Measurements from ENCODE around the gene SUCO. TPM values are rescaled to one million over a fixed set of nuclear protein-coding genes. Genes with fewer than 3 reads are reported as not detected.

Gene SUCO
- total RNA-seq, 1 experiment from 2014 or later: 22.6 TPM

DNA sequence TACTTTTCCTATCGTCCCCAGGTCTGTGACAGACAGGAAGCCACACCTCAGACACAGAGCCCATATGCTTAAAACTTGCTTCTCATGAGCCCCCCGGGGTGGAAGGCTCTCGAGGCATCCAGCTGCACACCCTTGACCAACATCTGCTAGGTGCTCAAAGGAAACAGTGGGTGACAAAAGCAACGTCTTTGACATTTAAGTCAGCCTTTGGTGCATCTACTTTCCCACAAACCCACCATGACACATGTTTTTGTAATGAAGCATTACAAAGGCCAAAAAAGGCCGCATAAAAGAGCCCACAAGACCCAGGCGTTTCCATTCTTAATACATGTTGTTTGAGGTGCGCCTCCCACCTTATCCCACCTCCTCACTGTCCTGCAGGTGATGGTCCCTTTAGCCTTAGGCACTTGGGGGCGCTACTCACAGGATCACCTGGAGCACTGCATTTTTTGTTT lies 114.2 kb downstream of the SUCO start:
- BruUV-seq (replicated peaks): no TSS peak
- Histone ChIP-seq H3K27ac (ENCODE audit: low read depth, low read length) (no peak overlapping the region), H2AFZ (ENCODE audit: low read depth, low read length, poor library complexity, severe bottlenecking) (no peak overlapping the region), H3K9me2 (ENCODE audit: insufficient read depth) (no peaks in the 10 kb centered on the region), H3K4me2 (ENCODE audit: low read length) (no peak overlapping the region), H3K79me2 (ENCODE audit: insufficient read depth, low read length) (no peaks in the 10 kb centered on the region), H3K4me3 (replicated peaks in 1 of 2; ENCODE audit: low read depth in 1 of 2, low read length in 2 of 2) (no peak overlapping the region), H3K36me3 (ENCODE audit: control insufficient read depth in 1 of 2, insufficient read depth in 2 of 2, low read length in 2 of 2) (no peaks in the 10 kb centered on the region), H3K27me3 (ENCODE audit: insufficient read depth, low read length) (no peaks in the 10 kb centered on the region), H3K9me3 (ENCODE audit: control insufficient read depth in 1 of 2, insufficient read depth in 1 of 2, low read depth in 1 of 2, low read length in 2 of 2) (no peaks in the 10 kb centered on the region), H4K20me1 (ENCODE audit: insufficient read depth) (no peaks in the 10 kb centered on the region), H3K9ac (ENCODE audit: low read length) (no peak overlapping the region), H3K4me1 (ENCODE audit: control insufficient read depth in 1 of 2, insufficient read depth in 2 of 2, low read length in 2 of 2) (peaks cover 9 to 16% of the 10 kb centered on the region in 2 experiments)
- DNase-seq (ENCODE audit: low read depth, low spot score) (no peak), ATAC-seq (no peak)
- RAD21 ChIA-PET (ENCODE audit: low non-redundant PET in 1 of 2, low total read pairs in 2 of 2, uncharacterized antibody in 2 of 2, unreplicated experiment in 2 of 2): no interaction called here
- TF ChIP-seq, protein P1, sequence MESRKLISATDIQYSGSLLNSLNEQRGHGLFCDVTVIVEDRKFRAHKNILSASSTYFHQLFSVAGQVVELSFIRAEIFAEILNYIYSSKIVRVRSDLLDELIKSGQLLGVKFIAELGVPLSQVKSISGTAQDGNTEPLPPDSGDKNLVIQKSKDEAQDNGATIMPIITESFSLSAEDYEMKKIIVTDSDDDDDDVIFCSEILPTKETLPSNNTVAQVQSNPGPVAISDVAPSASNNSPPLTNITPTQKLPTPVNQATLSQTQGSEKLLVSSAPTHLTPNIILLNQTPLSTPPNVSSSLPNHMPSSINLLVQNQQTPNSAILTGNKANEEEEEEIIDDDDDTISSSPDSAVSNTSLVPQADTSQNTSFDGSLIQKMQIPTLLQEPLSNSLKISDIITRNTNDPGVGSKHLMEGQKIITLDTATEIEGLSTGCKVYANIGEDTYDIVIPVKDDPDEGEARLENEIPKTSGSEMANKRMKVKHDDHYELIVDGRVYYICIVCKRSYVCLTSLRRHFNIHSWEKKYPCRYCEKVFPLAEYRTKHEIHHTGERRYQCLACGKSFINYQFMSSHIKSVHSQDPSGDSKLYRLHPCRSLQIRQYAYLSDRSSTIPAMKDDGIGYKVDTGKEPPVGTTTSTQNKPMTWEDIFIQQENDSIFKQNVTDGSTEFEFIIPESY (IDR thresholded peaks at IDR 0.05; ENCODE audit: extremely low read depth, insufficient replicate concordance, low read length): no peak
- no peak for TF ChIP-seq JUND (IDR thresholded peaks at IDR 0.05)
- no peak for TF ChIP-seq CEBPB (IDR thresholded peaks at IDR 0.05; ENCODE audit: low read depth)
- no peak for TF ChIP-seq ZNF274 (IDR thresholded peaks at IDR 0.05; ENCODE audit: low read depth, low read length)
- TF ChIP-seq SP1 (IDR thresholded peaks at IDR 0.05; ENCODE audit: low read depth): no peak
- POLR2A ChIA-PET: no interaction called here
- intact Hi-C loops (cut with micrococcal nuclease): no loop called here
- CTCF ChIA-PET: no interaction called here

DNA sequence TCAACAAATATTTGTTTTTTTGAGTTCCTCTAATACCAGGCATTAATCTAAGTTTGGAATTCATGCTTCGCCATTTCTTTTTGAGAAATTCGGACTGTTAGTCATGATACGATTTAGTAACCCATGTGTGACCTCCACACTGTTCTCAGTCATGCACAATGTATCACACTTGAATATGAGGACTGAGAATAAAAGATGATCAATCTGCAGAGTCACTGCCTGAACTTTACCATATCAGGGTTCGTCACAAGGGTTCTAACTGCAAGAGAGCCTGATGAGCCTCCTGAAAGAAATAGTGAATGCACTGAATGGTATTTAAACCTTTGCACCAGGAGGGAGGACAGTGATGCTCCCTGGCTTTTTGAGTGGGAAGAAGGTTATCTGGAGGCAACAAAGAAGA lies 115.0 kb downstream of the SUCO start:
- peaks cover 6 to 14% of the 10 kb centered on the region in 2 experiments for H3K4me1 ChIP-seq (ENCODE audit: control insufficient read depth in 1 of 2, insufficient read depth in 2 of 2, low read length in 2 of 2)
- ChIA-PET RAD21 (ENCODE audit: low non-redundant PET in 1 of 2, low total read pairs in 2 of 2, uncharacterized antibody in 2 of 2, unreplicated experiment in 2 of 2) (no interaction called here), CTCF (no interaction called here), POLR2A (no interaction called here)
- no peaks in the 10 kb centered on the region for H3K36me3 ChIP-seq (ENCODE audit: control insufficient read depth in 1 of 2, insufficient read depth in 2 of 2, low read length in 2 of 2)
- no peak for TF ChIP-seq SRF (IDR thresholded peaks at IDR 0.05; ENCODE audit: low read depth)
- no peaks in the 10 kb centered on the region for H3K9me3 ChIP-seq (ENCODE audit: control insufficient read depth in 1 of 2, insufficient read depth in 1 of 2, low read depth in 1 of 2, low read length in 2 of 2)
- H3K4me3 ChIP-seq (replicated peaks in 1 of 2; ENCODE audit: low read depth in 1 of 2, low read length in 2 of 2): no peak overlapping the region
- no peaks in the 10 kb centered on the region for H4K20me1 ChIP-seq (ENCODE audit: insufficient read depth)
- DNase-seq (ENCODE audit: low read depth, low spot score) (no peak), ATAC-seq (no peak)
- intact Hi-C loops (cut with micrococcal nuclease): no loop called here
- no TSS peak for BruUV-seq (replicated peaks)
- no peak overlapping the region for H3K4me2 ChIP-seq (ENCODE audit: low read length)
- no peak overlapping the region for H3K9ac ChIP-seq (ENCODE audit: low read length)
- no peaks in the 10 kb centered on the region for H3K27me3 ChIP-seq (ENCODE audit: insufficient read depth, low read length)
- no peak overlapping the region for H2AFZ ChIP-seq (ENCODE audit: low read depth, low read length, poor library complexity, severe bottlenecking)
- H3K9me2 ChIP-seq (ENCODE audit: insufficient read depth): no peaks in the 10 kb centered on the region
- no peak overlapping the region for H3K27ac ChIP-seq (ENCODE audit: low read depth, low read length)
- H3K79me2 ChIP-seq (ENCODE audit: insufficient read depth, low read length): no peaks in the 10 kb centered on the region

All from HCT116 (cell line).